ENCODE results near the gene ARHGAP23.

ARHGAP23 gene

DNA sequence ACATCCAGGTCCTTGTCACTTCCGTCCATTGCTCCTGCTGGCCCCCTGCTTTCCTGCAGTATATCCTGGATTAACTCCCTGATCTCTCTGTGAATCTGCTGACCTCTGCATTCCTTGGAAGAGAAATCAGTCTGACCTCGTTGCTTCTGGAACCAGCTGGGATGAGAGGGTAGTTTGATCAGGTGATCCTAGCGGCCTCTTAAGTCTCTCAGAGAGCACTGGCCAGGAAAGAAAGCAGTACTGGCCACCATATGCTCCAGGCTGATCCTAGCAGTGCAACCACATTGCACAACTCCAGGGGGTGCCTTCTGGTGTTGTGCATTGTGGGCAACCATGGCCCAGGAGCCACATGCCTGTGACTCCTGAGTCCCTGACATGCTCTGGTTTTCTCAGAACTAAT, 79.2 kb downstream of the ARHGAP23 start:
- Histone ChIP-seq H3K4me3 (ENCODE audit: low read depth, low read length, poor library complexity, severe bottlenecking) (no peak overlapping the region), H2AFZ (ENCODE audit: low read length) (no peak overlapping the region), H3K4me2 (ENCODE audit: low read length) (no peak overlapping the region), H3K27me3 (ENCODE audit: insufficient read depth, low read length) (no peaks in the 10 kb centered on the region), H4K20me1 (ENCODE audit: insufficient read depth, low read length) (no peaks in the 10 kb centered on the region), H3K9me2 (ENCODE audit: low read depth, low read length) (no peaks in the 10 kb centered on the region), H3K9me3 (ENCODE audit: low read length) (no peaks in the 10 kb centered on the region), H3K36me3 (ENCODE audit: insufficient read depth, low read length) (no peaks in the 10 kb centered on the region), H3K9ac (ENCODE audit: low read length) (no peak overlapping the region), H3F3A (ENCODE audit: insufficient read depth, low read length) (no peaks in the 10 kb centered on the region), H3K27ac (ENCODE audit: low read depth, low read length, poor library complexity, severe bottlenecking) (no peak overlapping the region), H3K79me2 (ENCODE audit: insufficient read depth, low read length) (no peaks in the 10 kb centered on the region), H3K4me1 (ENCODE audit: insufficient read depth, low read length, severe bottlenecking) (no peaks in the 10 kb centered on the region)
- TF ChIP-seq EZH2 (IDR thresholded peaks at IDR 0.05; ENCODE audit: borderline replicate concordance, low read length): no peak
- TF ChIP-seq, protein P1, sequence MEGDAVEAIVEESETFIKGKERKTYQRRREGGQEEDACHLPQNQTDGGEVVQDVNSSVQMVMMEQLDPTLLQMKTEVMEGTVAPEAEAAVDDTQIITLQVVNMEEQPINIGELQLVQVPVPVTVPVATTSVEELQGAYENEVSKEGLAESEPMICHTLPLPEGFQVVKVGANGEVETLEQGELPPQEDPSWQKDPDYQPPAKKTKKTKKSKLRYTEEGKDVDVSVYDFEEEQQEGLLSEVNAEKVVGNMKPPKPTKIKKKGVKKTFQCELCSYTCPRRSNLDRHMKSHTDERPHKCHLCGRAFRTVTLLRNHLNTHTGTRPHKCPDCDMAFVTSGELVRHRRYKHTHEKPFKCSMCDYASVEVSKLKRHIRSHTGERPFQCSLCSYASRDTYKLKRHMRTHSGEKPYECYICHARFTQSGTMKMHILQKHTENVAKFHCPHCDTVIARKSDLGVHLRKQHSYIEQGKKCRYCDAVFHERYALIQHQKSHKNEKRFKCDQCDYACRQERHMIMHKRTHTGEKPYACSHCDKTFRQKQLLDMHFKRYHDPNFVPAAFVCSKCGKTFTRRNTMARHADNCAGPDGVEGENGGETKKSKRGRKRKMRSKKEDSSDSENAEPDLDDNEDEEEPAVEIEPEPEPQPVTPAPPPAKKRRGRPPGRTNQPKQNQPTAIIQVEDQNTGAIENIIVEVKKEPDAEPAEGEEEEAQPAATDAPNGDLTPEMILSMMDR (IDR thresholded peaks at IDR 0.05; ENCODE audit: low read length): no peak

DNA sequence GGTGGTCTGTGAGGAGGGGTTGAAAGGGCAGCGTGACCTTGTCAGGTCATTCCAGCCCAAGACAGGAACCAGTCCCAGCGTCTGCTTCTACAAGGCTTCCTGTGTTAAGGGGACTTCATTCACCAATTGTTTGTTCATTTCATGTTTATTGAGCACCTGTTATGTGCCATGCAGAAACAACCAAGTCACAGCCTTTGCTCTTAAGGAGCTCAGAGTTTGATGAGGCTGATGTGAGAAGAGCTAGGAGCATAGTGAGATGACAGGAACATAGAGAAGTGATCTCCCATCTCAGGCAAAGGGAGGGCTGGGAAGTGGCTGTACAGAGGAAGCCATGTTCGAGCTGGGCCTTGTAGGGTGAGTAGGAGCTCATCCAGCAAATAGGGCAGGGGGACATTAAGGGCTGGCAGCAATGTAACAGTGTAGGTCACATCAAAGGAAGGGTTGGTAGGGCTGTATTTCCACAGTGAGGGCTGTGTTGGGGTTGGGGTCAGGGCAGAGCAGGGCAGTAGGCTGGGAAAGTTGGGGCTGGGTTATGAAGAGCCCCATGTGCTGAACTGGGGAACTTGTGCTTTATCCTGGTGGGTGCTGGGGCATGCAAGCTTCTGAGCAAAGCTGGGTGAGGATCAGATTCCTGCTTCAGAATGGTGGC, 79.8 kb downstream of the ARHGAP23 start:
- H3K27ac ChIP-seq (ENCODE audit: low read depth, low read length, poor library complexity, severe bottlenecking): no peak overlapping the region
- H4K20me1 ChIP-seq (ENCODE audit: insufficient read depth, low read length): no peaks in the 10 kb centered on the region
- H3K36me3 ChIP-seq (ENCODE audit: insufficient read depth, low read length): no peaks in the 10 kb centered on the region

DNA sequence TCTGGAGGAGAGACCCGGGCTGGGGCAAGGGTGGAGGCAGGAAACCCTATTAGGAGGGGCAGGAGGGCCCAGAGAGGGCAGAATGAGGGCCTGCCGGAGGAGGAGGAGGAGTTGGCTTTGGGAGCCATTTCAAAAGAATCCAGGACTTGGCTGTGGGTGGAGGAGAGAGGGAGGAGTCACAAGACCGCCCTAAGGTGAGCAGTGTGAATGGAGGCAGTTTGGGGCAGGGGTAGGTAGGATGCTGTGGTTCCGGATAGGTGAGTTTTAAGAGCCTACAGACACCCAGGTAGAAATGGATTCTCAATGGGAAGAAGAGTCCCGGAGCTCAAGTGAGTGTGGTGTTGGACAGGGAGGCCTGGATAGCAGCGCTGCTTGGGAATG, 80.3 kb downstream of the ARHGAP23 start:
- H3K4me3 ChIP-seq (ENCODE audit: low read depth, low read length, poor library complexity, severe bottlenecking): no peak overlapping the region
- no peaks in the 10 kb centered on the region for H3K9me2 ChIP-seq (ENCODE audit: low read depth, low read length)
- no peak overlapping the region for H3K4me2 ChIP-seq (ENCODE audit: low read length)
- H3K9ac ChIP-seq (ENCODE audit: low read length): no peak overlapping the region
- H3F3A ChIP-seq (ENCODE audit: insufficient read depth, low read length): no peaks in the 10 kb centered on the region
- H4K20me1 ChIP-seq (ENCODE audit: insufficient read depth, low read length): no peaks in the 10 kb centered on the region
- H2AFZ ChIP-seq (ENCODE audit: low read length): no peak overlapping the region
- H3K79me2 ChIP-seq (ENCODE audit: insufficient read depth, low read length): no peaks in the 10 kb centered on the region
- H3K27ac ChIP-seq (ENCODE audit: low read depth, low read length, poor library complexity, severe bottlenecking): no peak overlapping the region
- no peak for TF ChIP-seq EZH2 (IDR thresholded peaks at IDR 0.05; ENCODE audit: borderline replicate concordance, low read length)
- TF ChIP-seq, protein P1 (IDR thresholded peaks at IDR 0.05; ENCODE audit: low read length): no peak
- H3K9me3 ChIP-seq (ENCODE audit: low read length): no peaks in the 10 kb centered on the region
- no peaks in the 10 kb centered on the region for H3K27me3 ChIP-seq (ENCODE audit: insufficient read depth, low read length)
- no peaks in the 10 kb centered on the region for H3K4me1 ChIP-seq (ENCODE audit: insufficient read depth, low read length, severe bottlenecking)
- H3K36me3 ChIP-seq (ENCODE audit: insufficient read depth, low read length): no peaks in the 10 kb centered on the region

More for the DNA sequence above, 79.8 kb downstream of the ARHGAP23 start:
- Histone ChIP-seq H3K9me2 (ENCODE audit: low read depth, low read length) (no peaks in the 10 kb centered on the region), H3K27me3 (ENCODE audit: insufficient read depth, low read length) (no peaks in the 10 kb centered on the region), H2AFZ (ENCODE audit: low read length) (no peak overlapping the region), H3K4me1 (ENCODE audit: insufficient read depth, low read length, severe bottlenecking) (no peaks in the 10 kb centered on the region), H3F3A (ENCODE audit: insufficient read depth, low read length) (no peaks in the 10 kb centered on the region), H3K4me2 (ENCODE audit: low read length) (no peak overlapping the region), H3K79me2 (ENCODE audit: insufficient read depth, low read length) (no peaks in the 10 kb centered on the region), H3K9me3 (ENCODE audit: low read length) (no peaks in the 10 kb centered on the region), H3K9ac (ENCODE audit: low read length) (no peak overlapping the region), H3K4me3 (ENCODE audit: low read depth, low read length, poor library complexity, severe bottlenecking) (no peak overlapping the region)
- TF ChIP-seq EZH2 (IDR thresholded peaks at IDR 0.05; ENCODE audit: borderline replicate concordance, low read length): no peak
- TF ChIP-seq, protein P1 (IDR thresholded peaks at IDR 0.05; ENCODE audit: low read length): no peak

All from OCI-LY1 (cell line).